Pancreas (tissue), 10 donors: ENCODE results near the gene DBP. TPM values are rescaled to one million over a fixed set of nuclear protein-coding genes. Genes with fewer than 3 reads are reported as not detected.

Source experiments
- ATAC-seq, 4 donors: fragments of 200-7000 bp; cut with Tn5 transposase; one replicate each; pipeline versions ENCODE4 v1.8.0 to v1.9.1; 2020; ENCODE audit warnings: mild to moderate bottlenecking in 4 of 4, moderate library complexity in 4 of 4
- DNase-seq, 6 donors: peaks; one replicate each; pipeline ENCODE4 v3.0.0-alpha.2; 2020
- FAIRE-seq: peaks from 2 replicates; lab custom pipeline; 2012; peaks lifted over from hg19 to GRCh38; lab: Jason Lieb, UNC
- H3K27ac ChIP-seq, 4 donors: fragments of 200-600 bp; sonication (generic); 1 replicate in 3 of 4; 2 replicates in 1 of 4; pipeline versions ENCODE4 v1.5.0 to v1.8.0; 2020
- H3K27me3 ChIP-seq, 4 donors: fragments of 200-600 bp; one replicate each; pipeline ENCODE4 v1.8.0; 2021
- H3K36me3 ChIP-seq, 3 donors: fragments of 200-600 bp; sonication (generic) in 1 of 3; one replicate each; pipeline versions ENCODE4 v1.5.0 to v1.8.0; 2020 to 2021
- H3K4me1 ChIP-seq, 3 donors: fragments of 200-600 bp; one replicate each; pipeline ENCODE4 v1.8.0; 2021
- H3K4me3 ChIP-seq, 4 donors: fragments of 200-600 bp; sonication (generic) in 2 of 4; one replicate each; pipeline versions ENCODE4 v1.5.0 to v1.8.0; 2020 to 2021
- H3K9me3 ChIP-seq, 4 donors: fragments of 200-600 bp; one replicate each; pipeline ENCODE4 v1.8.0; 2021
- CTCF ChIP-seq, 4 donors: fragments of 200-600 bp; sonication (generic) in 3 of 4; IDR thresholded peaks; one replicate each; pipeline versions ENCODE4 v1.5.0 to v1.8.0; 2021; ENCODE audit warnings: antibody characterized with exemption in 4 of 4
- WGBS, 2 donors: extraction: QIAGEN DNeasy Blood & Tissue Kit; methylation state at CpG; one replicate each; pipeline ENCODE4 v1.1.7; 2013; 5-methylcytosine and 5-hydroxymethylcytosine counted together
- intact Hi-C, 3 donors: fragments of 100-400 bp; cut with DNase I; formaldehyde crosslinking; loops; one replicate each; pipeline versions ENCODE4 v1.11.1 to v1.14.2; 2022
- polyA plus RNA-seq, 2 donors: library from polyadenylated mRNA; stranded (reverse); fragments of 200-250 nt; gene quantifications; one replicate each; pipeline ENCODE4 v1.2.3, GENCODE V29; 2013
- total RNA-seq, 6 donors: library from RNA; stranded (reverse); fragmentation: NEBNext Ultra II Directional in 4 of 6; extraction: Animal tissue kit (Norgen Biotek cat#: 25700) in 4 of 6; gene quantifications; one replicate each; pipeline versions ENCODE4 v1.2.1 to v1.2.4, GENCODE V29; 2021 to 2023
- donor health status: healthy with polysubstance abuse.
- donor health status: DM: no; HTN: no; CAD: no; lungs with moderate emphysema.
- donor health status: DM: no; HTN: no; CAD: no.
- donor health status: control.
- donor health status: control.
- donor health status: Bipolar disorder and iron deficiency.
- donor health status: DM: yes; HTN: yes; CAD: no.
- donor health status: DM: no; HTN: no; CAD: no.
- donor health status: DM: no; HTN: no; CAD: no.
- donor health status: DM: yes; HTN: yes; CAD: no.

Gene DBP
- total and polyA plus RNA-seq, 8 donors: 3.3 to 11.4 (median 6.5) TPM

- DNase-seq (no peak), FAIRE-seq (no peak), ATAC-seq (no peak)
- no peak for TF ChIP-seq CTCF (IDR thresholded peaks at IDR 0.05)
- H3K4me3 ChIP-seq: peak overlapping the region in 2 of 4 donors; percentile 30 to 51
- H3K9me3 ChIP-seq: no peaks in the 10 kb centered on the region
- H3K27me3 ChIP-seq: no peaks in the 10 kb centered on the region
- intact Hi-C loops: no loop called here
- peak overlapping the region; percentile 20 to 69 (median 40) for H3K27ac ChIP-seq
- no peaks in the 10 kb centered on the region for H3K36me3 ChIP-seq
- 27 to 28% methylated on average over 8 of the region's 8 CpGs for WGBS, 2 donors
- H3K4me1 ChIP-seq: peaks cover 0 to 17% (median 0%) of the 10 kb centered on the region in 3 donors
These were observed 13.6 kb downstream of the DBP start for GRCh38 chr19:48623556-48624066.

- intact Hi-C loops: no loop called here
- no peaks in the 10 kb centered on the region for H3K27me3 ChIP-seq
- TF ChIP-seq CTCF (IDR thresholded peaks at IDR 0.05): no peak
- peaks cover 8 to 31% (median 12%) of the 10 kb centered on the region in 3 donors for H3K4me1 ChIP-seq
- peaks cover 0 to 24% (median 20%) of the 10 kb centered on the region in 3 donors for H3K36me3 ChIP-seq
- WGBS, 2 donors: 26 to 30% methylated on average over 6 of the region's 6 CpGs
- peak in 2 of 6 donors; percentile 34 to 36 for DNase-seq
- FAIRE-seq: no peak
- H3K9me3 ChIP-seq: no peaks in the 10 kb centered on the region
- H3K27ac ChIP-seq: peak overlapping the region; percentile 73 to 89 (median 80)
- peak overlapping the region; percentile 13 to 68 (median 50) for H3K4me3 ChIP-seq
- no peak for ATAC-seq
These were observed 17.2 kb downstream of the DBP start for GRCh38 chr19:48619692-48620585.

GRCh38 chr19:48618916-48619691 is 18.1 kb downstream of the DBP start, which contains the start of the genes RPL18 and SPHK2:
Gene RPL18 (minus strand): TSS chr19:48619178. CDS start chr19:48619143, 35 bp downstream.
Gene SPHK2 (plus strand): TSS chr19:48619506. CDS start chr19:48620515, 1,009 bp downstream.
- H3K36me3 ChIP-seq: peaks cover 0 to 24% (median 22%) of the 10 kb centered on the region in 3 donors
- intact Hi-C loops: no loop called here
- no peaks in the 10 kb centered on the region for H3K27me3 ChIP-seq
- no peaks in the 10 kb centered on the region for H3K9me3 ChIP-seq
- ATAC-seq (peak; percentile 83 to 88 (median 86)), FAIRE-seq (peak; percentile 75), DNase-seq (peak; percentile 97 to 99 (median 98))
- peaks cover 8 to 31% (median 12%) of the 10 kb centered on the region in 3 donors for H3K4me1 ChIP-seq
- no peak for TF ChIP-seq CTCF (IDR thresholded peaks at IDR 0.05)
- WGBS, 2 donors: 0% methylated on average over 67 to 69 of the region's 69 CpGs
- H3K4me3 ChIP-seq: peak within 1 kb of the TSS; percentile 63 to 93 (median 76)
- H3K27ac ChIP-seq: peak within 1 kb of the TSS; percentile 73 to 89 (median 80)

GRCh38 chr19:48618278-48618915 is 18.8 kb downstream of the DBP start:
- peak overlapping the region; percentile 56 to 89 (median 80) for H3K27ac ChIP-seq
- FAIRE-seq: no peak
- no peaks in the 10 kb centered on the region for H3K9me3 ChIP-seq
- H3K36me3 ChIP-seq: peaks cover 0 to 24% (median 22%) of the 10 kb centered on the region in 3 donors
- peaks cover 8 to 27% (median 12%) of the 10 kb centered on the region in 3 donors for H3K4me1 ChIP-seq
- no peaks in the 10 kb centered on the region for H3K27me3 ChIP-seq
- intact Hi-C loops: no loop called here
- 1% methylated on average over 18 of the region's 18 CpGs for WGBS, 2 donors
- no peak for ATAC-seq
- TF ChIP-seq CTCF (IDR thresholded peaks at IDR 0.05): no peak
- peak in 4 of 6 donors; percentile 8 to 78 (median 62) for DNase-seq
- H3K4me3 ChIP-seq: peak overlapping the region; percentile 63 to 93 (median 76)
